Measurements from ENCODE around the gene MED13L.

DNA sequence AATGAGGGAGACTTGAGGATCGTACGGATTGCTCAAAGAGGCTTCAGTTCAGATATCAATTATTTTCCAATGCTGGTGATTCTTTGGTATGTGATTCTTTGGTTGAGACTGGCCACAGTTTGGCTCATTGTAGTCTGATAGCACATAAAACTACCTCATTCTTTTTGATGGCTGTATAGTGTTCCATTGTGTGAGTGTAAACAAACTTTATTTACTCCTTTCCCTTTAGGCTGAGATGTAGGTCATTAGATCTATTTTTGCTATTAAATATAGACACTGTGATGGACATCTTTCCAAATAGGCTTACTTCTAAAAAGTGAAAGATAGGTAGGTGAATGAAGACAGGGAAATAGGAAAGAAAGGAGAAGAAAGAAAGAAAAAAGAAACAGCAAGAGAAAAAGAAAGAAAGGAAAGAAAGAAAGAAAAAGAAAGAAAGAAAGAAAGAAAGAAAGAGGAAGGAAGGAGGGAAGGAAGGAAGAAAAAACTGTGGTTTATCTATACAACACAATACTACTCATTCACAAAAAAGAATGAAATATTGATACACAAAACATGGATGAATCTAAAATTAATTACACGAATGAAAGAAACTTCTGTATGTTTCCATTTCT lies 19.8 kb upstream of the MED13L start:
- TF ChIP-seq, protein P1, sequence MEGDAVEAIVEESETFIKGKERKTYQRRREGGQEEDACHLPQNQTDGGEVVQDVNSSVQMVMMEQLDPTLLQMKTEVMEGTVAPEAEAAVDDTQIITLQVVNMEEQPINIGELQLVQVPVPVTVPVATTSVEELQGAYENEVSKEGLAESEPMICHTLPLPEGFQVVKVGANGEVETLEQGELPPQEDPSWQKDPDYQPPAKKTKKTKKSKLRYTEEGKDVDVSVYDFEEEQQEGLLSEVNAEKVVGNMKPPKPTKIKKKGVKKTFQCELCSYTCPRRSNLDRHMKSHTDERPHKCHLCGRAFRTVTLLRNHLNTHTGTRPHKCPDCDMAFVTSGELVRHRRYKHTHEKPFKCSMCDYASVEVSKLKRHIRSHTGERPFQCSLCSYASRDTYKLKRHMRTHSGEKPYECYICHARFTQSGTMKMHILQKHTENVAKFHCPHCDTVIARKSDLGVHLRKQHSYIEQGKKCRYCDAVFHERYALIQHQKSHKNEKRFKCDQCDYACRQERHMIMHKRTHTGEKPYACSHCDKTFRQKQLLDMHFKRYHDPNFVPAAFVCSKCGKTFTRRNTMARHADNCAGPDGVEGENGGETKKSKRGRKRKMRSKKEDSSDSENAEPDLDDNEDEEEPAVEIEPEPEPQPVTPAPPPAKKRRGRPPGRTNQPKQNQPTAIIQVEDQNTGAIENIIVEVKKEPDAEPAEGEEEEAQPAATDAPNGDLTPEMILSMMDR (IDR thresholded peaks at IDR 0.05) = no peak
- TF ChIP-seq POLR2A (IDR thresholded peaks at IDR 0.05) = no peak
